Measurements from ENCODE around the gene ELAVL4.

DNA sequence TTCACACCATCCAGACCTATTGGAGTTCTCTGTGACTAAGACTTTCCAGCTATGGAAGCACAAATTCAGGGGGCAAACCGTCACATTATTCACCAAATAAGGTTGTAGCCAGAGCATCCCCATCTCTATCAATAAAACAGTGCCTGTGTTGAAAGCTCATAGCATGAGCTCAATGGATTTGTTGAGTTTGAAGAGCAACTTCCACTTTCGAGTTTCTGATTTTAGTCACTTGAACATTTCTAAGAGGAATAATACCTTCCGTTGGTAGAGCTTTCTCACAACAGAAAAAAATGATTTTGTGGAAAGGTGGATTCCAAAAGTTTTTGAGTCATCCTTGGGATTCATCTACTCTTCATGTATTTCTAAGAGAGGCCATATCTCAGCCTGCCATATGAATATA is 13.0 kb upstream of the ELAVL4 start:
- TF ChIP-seq, protein P1, sequence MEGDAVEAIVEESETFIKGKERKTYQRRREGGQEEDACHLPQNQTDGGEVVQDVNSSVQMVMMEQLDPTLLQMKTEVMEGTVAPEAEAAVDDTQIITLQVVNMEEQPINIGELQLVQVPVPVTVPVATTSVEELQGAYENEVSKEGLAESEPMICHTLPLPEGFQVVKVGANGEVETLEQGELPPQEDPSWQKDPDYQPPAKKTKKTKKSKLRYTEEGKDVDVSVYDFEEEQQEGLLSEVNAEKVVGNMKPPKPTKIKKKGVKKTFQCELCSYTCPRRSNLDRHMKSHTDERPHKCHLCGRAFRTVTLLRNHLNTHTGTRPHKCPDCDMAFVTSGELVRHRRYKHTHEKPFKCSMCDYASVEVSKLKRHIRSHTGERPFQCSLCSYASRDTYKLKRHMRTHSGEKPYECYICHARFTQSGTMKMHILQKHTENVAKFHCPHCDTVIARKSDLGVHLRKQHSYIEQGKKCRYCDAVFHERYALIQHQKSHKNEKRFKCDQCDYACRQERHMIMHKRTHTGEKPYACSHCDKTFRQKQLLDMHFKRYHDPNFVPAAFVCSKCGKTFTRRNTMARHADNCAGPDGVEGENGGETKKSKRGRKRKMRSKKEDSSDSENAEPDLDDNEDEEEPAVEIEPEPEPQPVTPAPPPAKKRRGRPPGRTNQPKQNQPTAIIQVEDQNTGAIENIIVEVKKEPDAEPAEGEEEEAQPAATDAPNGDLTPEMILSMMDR (IDR thresholded peaks at IDR 0.05) = no peak
- TF ChIP-seq POLR2A (IDR thresholded peaks at IDR 0.05) = no peak
- no peak for TF ChIP-seq POLR2AphosphoS5 (IDR thresholded peaks at IDR 0.05)

Measured in prostate gland (tissue), 2 donors.